Activated T-cell treated with anti-CD3 and anti-CD28 coated beads for 48 hours (primary cell): ENCODE measurements around the gene PARP1.
A peak's percentile ranks its signal among the peaks of the same experiment; 100 is the strongest.
"Not testable (repeated sequence)": the region's sequence is repeated elsewhere in the genome, so short reads cannot be mapped to it uniquely, and the experiment has no call there.

Source experiments
- DNase-seq: peaks from one replicate; pipeline ENCODE4 v3.0.0-alpha.2; 2020; ENCODE audit warnings: low read depth

Gene PARP1

DNA sequence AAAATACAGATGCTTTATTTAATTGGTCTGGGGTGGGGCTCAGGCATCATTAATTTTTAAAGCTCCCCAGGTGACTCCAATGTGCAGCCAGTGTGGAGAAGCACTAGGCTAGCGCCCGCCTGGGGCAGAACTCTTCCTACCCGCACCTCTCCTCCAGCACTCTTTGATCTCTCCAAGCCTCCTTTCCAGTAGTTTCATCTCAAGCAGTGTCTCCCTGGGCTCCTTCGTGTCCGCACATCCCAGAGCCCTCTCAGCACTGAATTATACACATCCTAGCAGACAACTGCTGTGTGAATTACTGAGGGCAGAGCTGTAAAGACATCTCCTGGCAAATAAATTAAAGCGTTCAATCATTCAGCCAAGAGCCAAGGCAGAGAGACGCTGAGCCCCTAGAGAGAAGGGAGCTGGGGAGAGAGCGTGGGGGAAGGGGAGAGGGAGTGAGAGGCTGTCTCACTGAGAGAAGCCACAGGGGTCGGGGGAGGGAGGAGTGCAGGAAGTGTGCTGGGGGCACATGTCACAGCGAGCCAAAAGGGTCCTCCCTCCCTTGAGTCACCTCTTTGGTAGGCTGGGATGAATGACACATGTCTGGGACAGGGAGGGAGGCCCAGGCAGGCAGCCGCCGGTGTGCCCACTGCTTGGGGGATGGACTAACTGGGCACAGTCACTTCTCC is 21.0 kb upstream of the PARP1 start:
- DNase-seq: no peak

DNA sequence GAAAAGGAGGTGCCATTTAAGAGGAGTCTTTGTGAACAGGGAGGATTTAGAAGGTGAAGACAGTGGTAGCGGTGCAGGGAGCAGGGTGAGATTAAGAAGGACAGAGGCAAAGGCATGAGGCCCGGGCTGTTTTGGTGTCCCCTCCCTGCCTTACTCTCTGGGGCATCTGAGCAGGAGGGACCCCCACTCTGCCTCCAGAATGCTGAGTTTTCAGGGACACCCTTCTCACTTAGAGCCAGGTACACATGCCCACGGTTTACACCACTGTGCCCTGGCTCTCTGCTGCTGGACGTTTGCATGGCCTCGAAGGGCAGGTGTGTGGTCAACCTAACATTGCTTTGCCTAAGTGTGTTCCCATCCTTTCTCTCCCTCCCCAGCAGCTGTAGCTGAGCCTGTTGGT is 20.5 kb upstream of the PARP1 start:
- DNase-seq: no peak

DNA sequence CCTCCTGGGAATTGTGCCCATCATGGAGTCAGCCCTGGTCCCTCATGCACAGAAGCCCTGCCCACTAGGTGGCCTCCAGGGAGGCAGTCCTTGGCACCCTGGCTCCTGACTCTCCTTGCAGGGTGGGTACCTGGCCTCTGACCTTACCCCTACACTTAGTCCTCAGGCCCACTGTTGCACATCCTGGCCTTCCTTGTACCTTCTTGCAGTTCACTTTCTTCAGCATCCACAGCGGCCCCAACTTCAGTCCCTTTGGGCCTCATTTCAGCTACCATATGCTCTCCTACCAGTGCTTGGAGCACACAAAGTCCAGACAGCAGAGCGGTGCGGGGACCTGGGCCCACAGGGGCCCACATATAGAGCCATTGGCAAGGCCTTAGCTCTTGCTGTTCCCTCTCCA is 19.2 kb upstream of the PARP1 start:
- no peak for DNase-seq

DNA sequence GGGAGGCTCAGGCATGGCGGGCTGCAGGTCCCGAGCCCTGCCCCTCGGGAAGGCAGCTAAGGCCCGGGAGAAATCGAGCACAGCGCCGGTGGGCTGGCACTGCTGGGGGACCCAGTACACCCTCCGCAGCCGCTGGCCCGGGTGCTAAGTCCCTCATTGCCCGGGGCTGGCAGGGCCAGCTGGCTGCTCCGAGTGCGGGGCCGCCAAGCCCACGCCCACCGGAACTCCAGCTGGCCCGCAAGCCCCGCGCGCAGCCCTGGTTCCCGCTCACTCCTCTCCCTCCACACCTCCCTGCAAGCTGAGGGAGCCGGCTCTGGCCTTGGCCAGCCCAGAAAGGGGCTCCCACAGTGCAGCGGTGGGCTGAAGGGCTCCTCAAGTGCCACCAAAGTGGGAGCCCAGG is 18.5 kb upstream of the PARP1 start:
- DNase-seq: not testable (repeated sequence)

DNA sequence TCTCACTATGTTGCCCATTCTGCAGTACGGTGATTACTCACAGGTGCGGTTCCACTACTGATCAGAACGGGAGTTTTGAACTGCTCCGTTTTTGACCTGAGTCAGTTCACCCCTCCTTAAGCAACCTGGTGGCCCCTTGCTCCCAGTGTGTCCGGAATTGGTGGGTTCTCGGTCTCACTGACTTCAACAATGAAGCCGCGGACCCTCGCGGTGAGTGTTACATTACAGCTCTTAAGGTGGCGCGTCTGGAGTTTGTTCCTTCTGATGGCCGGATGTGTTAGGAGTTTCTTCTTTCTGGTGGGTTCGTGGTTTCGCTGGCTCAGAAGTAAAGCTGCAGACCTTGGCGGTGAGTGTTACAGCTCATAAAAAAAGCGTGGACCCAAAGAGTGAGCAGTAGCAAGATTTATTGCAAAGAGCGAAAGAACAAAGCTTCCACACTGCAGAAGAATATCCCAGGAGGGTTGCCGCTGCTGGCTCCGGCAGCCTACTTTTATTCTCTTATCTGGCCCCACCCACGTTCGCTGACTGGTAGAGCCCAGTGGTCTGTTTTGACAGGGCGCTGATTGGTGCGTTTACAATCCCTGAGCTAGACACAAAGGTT is 17.6 kb upstream of the PARP1 start:
- peak; percentile 28 for DNase-seq

DNA sequence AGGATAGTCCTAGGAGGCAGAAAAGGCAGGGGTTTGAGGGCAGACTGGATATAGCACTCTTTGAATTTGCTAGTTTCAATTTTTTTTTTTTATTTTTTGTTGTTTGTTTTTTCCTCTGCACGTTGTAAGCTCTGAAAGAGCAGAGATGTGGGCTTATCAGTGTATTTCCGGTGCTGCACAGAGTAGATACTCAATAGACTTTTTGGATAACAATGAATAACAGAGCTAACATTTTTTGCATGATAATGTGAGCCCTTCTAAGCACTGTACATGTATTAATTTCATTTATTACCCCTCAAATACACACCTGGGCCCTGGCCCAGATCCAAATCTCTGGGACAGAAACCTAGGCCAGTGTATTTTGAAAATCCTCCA is 17.1 kb upstream of the PARP1 start:
- no peak for DNase-seq

DNA sequence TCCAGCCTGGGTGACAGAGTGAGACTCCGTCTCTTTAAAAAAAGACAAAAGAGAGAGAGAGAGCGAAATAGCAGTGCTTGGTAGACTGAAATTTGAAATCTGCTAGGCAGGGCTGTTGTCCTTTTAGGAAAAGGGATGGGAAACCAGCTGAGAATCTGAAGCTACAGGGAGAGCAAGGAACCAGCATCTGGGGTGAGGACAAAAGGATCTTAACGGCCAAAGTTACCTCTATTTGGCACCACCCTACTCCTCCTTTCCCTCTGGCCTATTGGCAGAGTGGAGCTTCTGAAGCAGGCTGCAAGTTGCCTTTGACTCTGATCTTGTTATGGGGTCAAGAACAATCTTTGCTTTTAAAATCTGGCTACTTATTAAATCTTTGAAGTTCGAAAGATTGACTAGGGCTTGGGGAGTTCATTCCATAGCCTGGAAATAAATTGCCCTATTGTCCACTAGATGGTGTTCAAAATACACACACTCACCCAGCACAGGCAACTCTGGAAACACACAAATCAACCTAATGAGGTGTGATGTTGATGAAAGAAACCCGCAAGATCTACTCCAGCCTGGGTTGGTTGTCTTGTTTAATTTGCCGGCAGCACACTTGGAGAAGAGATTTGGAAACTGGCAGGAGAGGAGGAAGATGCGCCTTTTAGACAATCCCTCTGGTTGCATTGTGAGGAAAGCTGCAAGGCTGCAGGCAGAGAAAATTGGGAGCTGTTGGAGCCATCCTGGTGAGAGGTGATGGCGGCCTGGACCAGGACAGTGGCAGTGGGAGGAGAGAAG is 16.5 kb upstream of the PARP1 start:
- DNase-seq: no peak

DNA sequence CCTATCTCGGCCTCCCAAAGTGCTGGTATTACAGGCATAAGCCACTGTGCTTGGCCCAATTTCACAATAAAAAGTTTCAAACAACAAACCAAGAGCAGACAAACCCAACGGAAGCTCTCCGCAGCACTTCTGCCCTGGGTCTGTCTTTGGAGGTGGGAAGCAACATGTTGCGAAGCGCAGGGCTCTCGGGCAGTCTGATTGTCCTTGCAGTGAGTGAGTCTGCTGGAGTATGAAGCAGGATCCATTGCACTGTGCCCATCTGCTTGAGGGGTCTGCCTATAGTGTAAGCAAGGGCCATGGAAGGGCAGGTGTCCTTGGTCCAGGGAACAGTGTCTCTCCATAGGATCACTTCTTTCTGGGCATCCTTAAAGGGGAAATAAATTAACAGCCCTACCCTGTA is 14.6 kb upstream of the PARP1 start:
- DNase-seq: no peak

DNA sequence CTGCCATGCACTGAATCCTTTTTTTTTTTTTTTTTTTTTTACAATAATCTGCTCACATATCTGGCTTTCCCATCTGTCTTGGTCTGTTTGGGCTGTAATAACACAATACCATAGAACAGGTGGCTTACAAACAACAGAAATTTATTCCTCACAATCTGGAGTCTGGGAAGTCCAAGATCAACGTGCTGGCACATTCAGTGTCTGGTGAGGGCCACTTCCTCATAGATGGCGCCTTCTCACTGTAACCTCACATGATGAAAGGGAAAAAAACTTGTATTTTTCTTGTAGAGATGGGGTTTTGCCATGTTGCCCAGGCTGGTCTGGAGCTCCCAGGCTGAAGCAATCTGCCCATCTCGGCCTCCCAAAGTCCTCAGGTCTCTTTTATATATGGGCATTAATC is 13.0 kb upstream of the PARP1 start:
- DNase-seq: no peak

DNA sequence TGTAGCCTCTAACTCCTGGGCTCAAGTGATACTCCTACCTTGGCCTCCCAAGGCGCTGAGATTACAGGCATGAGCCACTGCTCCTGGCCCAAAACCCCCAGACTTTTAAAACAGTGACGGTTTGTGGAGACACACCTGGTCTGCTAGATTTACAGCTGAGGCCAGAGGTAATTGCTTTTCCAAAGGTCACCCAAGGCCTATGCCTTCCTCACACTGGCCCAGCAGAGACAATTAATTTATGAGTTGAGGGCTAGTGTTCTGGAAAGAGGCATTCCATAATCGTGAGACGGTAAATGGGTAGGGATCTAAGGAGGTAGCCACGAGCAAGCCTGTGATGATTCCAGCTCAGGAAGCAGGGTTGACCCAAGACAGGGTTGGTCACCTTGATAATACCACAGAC is 12.4 kb upstream of the PARP1 start:
- no peak for DNase-seq

DNA sequence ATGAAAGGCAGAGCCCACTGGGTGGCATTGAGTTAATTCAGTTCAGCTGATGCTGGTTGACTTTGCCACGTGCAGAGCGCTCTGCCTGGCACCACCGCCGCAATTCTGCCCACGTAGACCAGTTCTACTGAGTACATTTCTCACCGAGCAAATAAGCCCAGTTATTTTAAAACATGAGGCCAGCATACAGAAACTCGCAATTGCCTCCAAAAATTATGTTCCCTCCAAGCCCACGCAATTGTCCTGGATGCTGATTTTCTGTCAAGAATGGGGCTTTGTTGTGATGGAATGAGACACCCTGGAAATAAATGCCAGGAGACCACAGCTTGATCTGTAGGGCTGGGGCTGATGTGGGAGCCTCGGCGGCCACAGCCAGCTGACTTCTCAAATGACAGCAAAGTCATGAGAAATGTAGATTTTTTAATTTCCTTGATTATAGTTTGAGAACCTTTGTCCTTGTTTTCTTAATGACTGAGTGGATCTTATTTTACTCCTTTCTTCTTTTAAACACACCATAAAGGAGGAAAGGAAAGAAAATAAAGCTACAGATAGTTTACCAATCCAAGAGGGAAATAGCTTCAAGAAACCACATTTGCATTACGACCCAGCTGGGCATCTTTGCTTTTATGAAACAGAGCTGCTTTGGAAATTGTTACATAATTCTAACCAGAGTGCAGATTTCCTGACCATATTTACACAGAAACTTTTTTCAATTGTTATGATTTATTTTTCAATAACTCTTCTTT is 11.6 kb upstream of the PARP1 start:
- DNase-seq: no peak

DNA sequence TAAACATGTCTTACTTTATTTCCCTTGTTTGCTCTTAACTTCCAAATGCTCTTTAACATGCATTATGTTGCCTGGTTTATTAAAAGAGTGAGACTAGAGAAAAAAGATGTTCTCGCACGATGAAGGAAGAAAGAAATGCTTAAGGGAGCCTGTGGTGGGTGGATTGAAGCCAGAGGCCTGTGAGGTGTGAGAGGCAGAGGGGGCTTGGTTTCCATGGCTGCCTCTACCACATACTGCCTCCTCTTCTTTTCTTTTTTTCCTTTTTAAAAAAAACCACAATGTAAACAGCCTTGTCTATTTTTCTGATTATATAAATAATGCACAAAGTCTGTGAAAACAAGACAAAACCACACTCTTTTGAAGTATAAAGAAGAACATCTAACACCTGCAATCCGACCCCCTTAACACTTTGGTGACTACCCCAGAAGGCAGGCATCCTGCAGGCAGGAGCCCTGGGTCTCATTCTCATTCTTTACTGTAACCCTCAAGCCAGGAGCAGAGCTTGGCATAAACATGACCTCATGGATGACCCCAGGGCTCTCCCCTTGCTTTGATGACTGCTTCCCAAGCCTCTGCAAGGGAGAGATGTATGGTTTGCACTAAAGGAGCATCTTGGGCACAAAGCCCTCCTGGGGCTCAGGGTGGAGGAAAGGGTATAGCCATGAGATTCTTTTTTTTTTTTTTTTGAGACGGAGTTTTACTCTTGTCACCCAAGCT is 10.1 kb upstream of the PARP1 start:
- DNase-seq: no peak

DNA sequence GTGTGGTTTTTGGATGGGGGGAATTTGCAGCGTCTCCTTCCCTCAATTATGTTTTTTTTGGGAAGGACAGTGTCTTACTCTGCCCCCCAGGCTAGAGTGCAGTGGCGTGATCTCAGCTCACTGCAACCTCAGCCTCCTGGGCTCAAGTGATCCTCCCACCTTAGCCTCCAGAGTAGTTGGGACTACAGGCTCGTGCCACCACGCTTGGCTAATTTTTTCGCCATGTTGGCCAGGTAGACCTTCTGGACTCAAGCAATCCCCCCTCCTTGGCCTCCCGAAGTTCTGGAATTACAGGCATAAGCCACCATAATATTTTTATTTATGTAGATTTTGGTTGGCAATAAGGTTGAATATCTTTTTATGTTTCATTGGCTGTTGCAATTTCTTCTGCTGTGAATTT is 9.5 kb upstream of the PARP1 start:
- DNase-seq: no peak

DNA sequence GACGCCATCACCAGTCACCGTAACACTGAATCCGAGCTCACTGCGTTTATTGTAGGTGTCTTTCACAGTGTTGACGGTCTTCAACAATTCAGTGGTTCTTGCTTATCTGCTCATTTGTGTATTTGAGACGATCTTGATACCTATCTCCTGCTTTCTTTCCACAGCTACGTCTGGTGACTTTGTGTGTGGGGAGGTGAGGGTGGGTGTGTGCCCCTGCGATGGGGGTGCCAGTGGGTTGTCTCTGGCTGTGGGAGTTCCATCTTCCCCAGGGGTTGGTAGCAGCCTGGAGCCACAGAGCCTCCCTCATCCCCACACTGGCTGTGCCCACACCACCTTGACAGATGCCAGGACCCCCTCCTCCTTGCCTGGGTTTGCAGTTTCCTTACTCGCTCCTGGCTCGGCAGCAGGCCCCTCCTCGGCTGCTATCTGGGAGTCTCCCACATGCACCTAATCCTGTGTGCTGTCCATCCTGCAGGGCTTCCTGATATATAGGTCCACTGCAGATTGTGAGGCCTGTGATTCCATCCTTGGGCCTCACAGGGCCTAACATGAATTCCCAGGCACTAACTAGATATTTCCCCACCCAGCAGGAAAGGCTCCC is 6.3 kb upstream of the PARP1 start:
- no peak for DNase-seq

DNA sequence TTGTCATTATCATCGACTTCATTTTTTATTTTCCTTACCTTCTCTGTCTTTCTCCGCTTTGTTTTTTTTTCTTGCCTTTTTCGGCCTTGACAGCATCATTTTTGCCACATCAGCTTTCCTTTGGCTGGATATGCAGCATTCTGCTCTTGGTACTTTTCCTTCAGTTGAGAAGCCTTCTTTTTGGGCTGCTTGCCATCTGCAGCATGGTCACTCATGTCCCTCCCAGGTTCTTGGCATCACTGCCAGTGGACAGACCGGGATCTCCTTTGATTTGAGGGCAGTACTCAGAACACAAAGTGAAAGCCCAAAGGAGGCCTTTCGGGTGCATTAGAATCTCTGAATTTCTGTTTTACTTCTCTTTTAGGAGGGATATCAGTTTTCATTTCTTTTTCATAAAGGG is 3.7 kb upstream of the PARP1 start:
- DNase-seq: no peak

DNA sequence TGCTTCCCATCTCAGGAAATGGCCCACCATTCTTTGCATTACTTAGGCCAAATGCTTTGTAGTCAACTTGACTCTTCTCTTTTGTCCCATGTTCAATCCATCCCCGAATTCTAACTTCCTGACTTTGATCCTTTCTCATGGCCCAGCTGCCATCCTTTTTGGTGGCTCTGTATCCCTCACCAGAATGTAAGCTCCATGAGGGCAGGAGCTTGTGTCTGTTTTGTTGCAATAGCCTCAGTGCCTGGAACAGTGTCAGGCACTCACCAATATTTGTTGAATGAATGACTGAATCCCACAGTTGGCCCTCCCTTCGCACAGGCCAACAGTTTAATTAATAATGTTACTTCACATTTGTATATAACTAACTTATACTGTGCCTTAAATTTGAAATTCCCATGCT is 3.1 kb upstream of the PARP1 start:
- no peak for DNase-seq

DNA sequence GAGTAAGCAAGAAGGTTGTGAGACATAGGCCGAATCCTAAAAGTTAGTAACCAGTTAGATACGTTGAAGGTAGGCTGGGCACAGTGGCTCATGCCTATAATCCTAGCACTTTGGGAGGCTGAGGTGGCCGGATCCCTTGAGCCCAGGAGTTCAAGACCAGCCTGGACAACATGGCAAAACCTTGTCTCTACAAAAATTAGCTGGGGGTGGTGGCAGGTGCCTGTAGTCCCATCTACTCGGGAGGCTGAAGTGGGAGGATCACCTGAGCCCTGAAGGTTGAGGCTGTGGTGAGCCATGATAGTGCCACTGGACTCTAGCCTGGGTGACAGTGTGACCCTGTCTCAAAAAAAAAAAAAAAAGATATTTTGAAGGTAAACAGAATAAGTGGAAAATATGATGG is 1.5 kb upstream of the PARP1 start:
- DNase-seq: no peak

DNA sequence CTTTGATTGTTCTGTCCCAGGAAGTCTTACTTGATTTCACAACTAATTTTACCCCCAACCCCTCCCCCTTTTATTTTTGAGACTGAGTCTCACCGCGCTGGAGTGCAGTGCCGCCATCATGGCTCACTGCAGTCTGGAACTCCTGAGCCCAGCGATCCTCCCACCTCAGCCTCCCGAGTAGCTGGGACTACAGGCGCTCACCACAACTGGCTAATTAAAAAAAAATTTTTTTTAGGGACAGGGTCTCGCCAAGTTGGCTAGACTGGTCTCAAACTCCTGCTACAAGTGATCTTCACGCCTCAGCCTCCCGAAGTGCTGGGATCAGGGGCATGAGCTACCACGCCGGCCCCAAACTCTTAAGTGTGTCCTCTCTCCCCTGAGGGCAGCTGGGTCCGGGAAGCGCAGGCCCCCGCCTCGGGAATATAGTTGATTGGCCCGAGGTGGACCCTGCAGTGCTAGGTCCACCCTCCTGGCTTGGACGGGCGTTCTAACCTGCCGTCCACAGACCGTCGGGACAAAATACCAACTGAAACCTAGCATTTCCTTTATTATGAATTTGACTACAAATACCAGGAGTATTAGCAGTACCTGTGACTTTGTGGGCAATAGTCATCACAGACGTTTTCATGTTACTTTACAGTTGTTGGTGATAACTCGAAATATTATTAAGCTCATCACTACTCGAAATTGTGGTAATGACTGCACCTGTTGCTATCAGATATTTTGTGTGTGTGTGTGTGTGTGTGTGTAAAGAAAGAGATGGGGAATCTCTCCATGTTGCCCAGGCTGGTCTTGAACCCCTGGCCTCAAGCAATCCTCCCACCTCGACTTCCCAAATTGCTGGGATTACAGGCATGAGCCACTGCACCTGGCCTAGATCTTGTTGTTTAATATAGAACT is 642 bp upstream of the PARP1 start:
- DNase-seq: no peak

DNA sequence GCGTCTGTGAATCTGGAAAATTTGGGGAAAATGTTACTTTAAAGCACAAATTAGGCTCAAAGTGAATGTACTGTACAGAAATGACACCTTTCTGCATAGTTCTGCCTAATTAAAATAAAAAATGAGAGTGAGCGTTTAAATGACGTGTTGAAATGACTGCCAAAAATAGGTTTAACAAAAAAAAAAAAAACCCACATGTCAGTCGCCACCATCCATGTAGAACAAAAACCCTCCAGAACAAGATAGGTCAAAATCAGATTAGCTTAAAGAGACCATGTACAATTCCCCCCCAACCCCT is 745 bp downstream of the PARP1 start:
- no peak for DNase-seq

DNA sequence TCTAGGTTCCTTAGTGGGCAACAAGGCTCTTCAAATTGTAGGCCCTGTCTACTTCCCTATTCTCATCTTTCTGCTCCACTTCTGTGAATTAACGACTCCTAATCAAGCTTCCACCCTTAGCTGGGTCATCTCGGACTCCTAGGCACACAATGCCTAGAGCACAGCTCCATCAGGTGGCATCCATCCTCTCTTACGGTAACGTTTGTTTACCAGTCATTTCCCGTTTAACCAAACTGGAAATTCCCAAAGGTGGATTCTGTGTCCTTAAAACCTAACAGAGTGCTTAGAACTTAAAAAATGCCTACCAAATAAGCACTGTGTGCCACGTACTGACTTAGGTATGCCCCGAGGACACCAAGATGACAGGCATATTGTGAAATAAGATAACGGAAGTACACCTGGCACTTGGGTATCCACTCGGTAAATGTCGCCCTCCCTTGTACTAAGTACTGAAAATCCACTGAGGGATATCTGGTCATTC is 1.5 kb downstream of the PARP1 start:
- no peak for DNase-seq
